Testis (tissue), 3 donors: ENCODE data around the gene USP49. TPM values are rescaled to one million over a fixed set of nuclear protein-coding genes. Genes with fewer than 3 reads are reported as not detected.

ENCODE experiments used
- DNase-seq: peaks from one replicate; pipeline ENCODE4 v3.0.0-alpha.2; 2019
- H3K27ac ChIP-seq, 2 donors: fragments of 200-600 bp; sonication (generic); one replicate each; pipeline ENCODE4 v1.5.1; 2019
- H3K27me3 ChIP-seq: fragments of 200-600 bp; sonication (generic); one replicate; pipeline ENCODE4 v1.5.1; 2019
- H3K36me3 ChIP-seq: fragments of 200-600 bp; sonication (generic); one replicate; pipeline ENCODE4 v1.5.1; 2017; ENCODE audit warnings: low read depth; ENCODE audit errors: missing control alignments
- H3K4me1 ChIP-seq: fragments of 200-600 bp; sonication (generic); one replicate; pipeline ENCODE4 v1.5.1; 2019
- H3K4me3 ChIP-seq, 2 donors: fragments of 200-600 bp; sonication (generic); one replicate each; pipeline ENCODE4 v1.5.1; 2017 to 2019
- H3K9me3 ChIP-seq: fragments of 200-600 bp; sonication (generic); one replicate; pipeline ENCODE4 v1.5.1; 2017
- CTCF ChIP-seq, 3 experiments: fragments of 450-650 bp in 2 of 3; fragments of 200-600 bp in 1 of 3; sonication (generic) in 1 of 3; IDR thresholded peaks; one replicate each; pipeline ENCODE4 v1.5.1; 2016 to 2019; ENCODE audit warnings: antibody characterized with exemption in 3 of 3, mild to moderate bottlenecking in 2 of 3, moderate library complexity in 1 of 3
- POLR2A ChIP-seq: fragments of 450-650 bp; IDR thresholded peaks from one replicate; pipeline ENCODE4 v1.6.1; 2017; ENCODE audit warnings: antibody characterized with exemption, mild to moderate bottlenecking, moderate library complexity
- WGBS, 2 donors: methylation state at CpG; one replicate each; pipeline ENCODE4 v1.1.5; 2018; 5-methylcytosine and 5-hydroxymethylcytosine counted together
- intact Hi-C: fragments of 100-400 bp; cut with DNase I; formaldehyde crosslinking; loops from one replicate; pipeline ENCODE4 v1.15.1; 2023; ENCODE audit warnings: low total_unique reads
- polyA plus RNA-seq: library from polyadenylated mRNA; stranded (reverse); fragments of 350-450 nt; fragmentation: Illumina TruSeq; extraction: RNeasy Lipid Tissue Mini Kit (QIAGEN cat#74804); gene quantifications from one replicate; pipeline ENCODE4 v1.2.3, GENCODE V29; 2014; ENCODE audit warnings: low read depth, low replicate concordance; ENCODE audit not compliant: insufficient read depth
- total RNA-seq, 2 donors: library from RNA; depleted of rRNA; stranded (reverse); fragments of >200 nt; gene quantifications; one replicate each; pipeline ENCODE4 v1.2.3, GENCODE V29; 2016

Gene USP49
- total and polyA plus RNA-seq, 3 donors from 2014 or later = 9.3 to 26.3 (median 19.7) TPM

GRCh38 chr6:41798901-41799558 lies 96.1 kb downstream of the USP49 start:
- TF ChIP-seq CTCF (IDR thresholded peaks at IDR 0.05) = no peak
- TF ChIP-seq POLR2A = no peak
- H3K27me3 ChIP-seq = no peaks in the 10 kb centered on the region
- DNase-seq = no peak
- no peaks in the 10 kb centered on the region for H3K36me3 ChIP-seq
- intact Hi-C loops = no loop called here
- no peak overlapping the region for H3K27ac ChIP-seq
- no peaks in the 10 kb centered on the region for H3K9me3 ChIP-seq
- H3K4me1 ChIP-seq = no peaks in the 10 kb centered on the region
- 93 to 98% methylated on average over 7 of the region's 7 CpGs for WGBS, 2 donors
- H3K4me3 ChIP-seq = no peak overlapping the region

GRCh38 chr6:41796474-41796873 lies 98.7 kb downstream of the USP49 start:
- no peak for TF ChIP-seq CTCF (IDR thresholded peaks at IDR 0.05)
- no peak for TF ChIP-seq POLR2A
- 83 to 94% methylated on average over 2 of the region's 2 CpGs for WGBS, 2 donors
- Histone ChIP-seq H3K27ac (no peak overlapping the region), H3K27me3 (no peaks in the 10 kb centered on the region), H3K4me3 (no peak overlapping the region), H3K9me3 (no peaks in the 10 kb centered on the region), H3K36me3 (no peaks in the 10 kb centered on the region), H3K4me1 (no peaks in the 10 kb centered on the region)
- intact Hi-C loops = no loop called here
- DNase-seq = no peak

GRCh38 chr6:41791984-41792383 lies 103.2 kb downstream of the USP49 start:
- no peaks in the 10 kb centered on the region for H3K9me3 ChIP-seq
- no peaks in the 10 kb centered on the region for H3K36me3 ChIP-seq
- no peaks in the 10 kb centered on the region for H3K27me3 ChIP-seq
- no peak for TF ChIP-seq POLR2A
- TF ChIP-seq CTCF (IDR thresholded peaks at IDR 0.05) = no peak
- intact Hi-C loops = no loop called here
- WGBS, 2 donors = 81 to 83% methylated on average over 4 of the region's 4 CpGs
- H3K27ac ChIP-seq = no peak overlapping the region
- no peak for DNase-seq
- no peak overlapping the region for H3K4me3 ChIP-seq
- H3K4me1 ChIP-seq = peaks cover 3% of the 10 kb centered on the region

GRCh38 chr6:41791305-41791704 lies 103.9 kb downstream of the USP49 start:
- peaks cover 3% of the 10 kb centered on the region for H3K4me1 ChIP-seq
- H3K27me3 ChIP-seq = no peaks in the 10 kb centered on the region
- H3K36me3 ChIP-seq = no peaks in the 10 kb centered on the region
- intact Hi-C loops = no loop called here
- H3K4me3 ChIP-seq = no peak overlapping the region
- no peak for TF ChIP-seq POLR2A
- TF ChIP-seq CTCF (IDR thresholded peaks at IDR 0.05) = no peak
- WGBS, 2 donors = 56 to 78% methylated on average over 1 of the region's 1 CpG
- H3K9me3 ChIP-seq = no peaks in the 10 kb centered on the region
- H3K27ac ChIP-seq = no peak overlapping the region
- no peak for DNase-seq

GRCh38 chr6:41790045-41790444 lies 105.1 kb downstream of the USP49 start:
- peaks cover 8% of the 10 kb centered on the region for H3K4me1 ChIP-seq
- H3K4me3 ChIP-seq = no peak overlapping the region
- H3K36me3 ChIP-seq = no peaks in the 10 kb centered on the region
- no peaks in the 10 kb centered on the region for H3K27me3 ChIP-seq
- 100% methylated on average over 1 of the region's 1 CpG for WGBS, 2 donors
- TF ChIP-seq POLR2A (no peak), CTCF (IDR thresholded peaks at IDR 0.05) (no peak)
- intact Hi-C loops = no loop called here
- no peak overlapping the region for H3K27ac ChIP-seq
- no peak for DNase-seq
- H3K9me3 ChIP-seq = no peaks in the 10 kb centered on the region
